IMR-90 (cell line): ENCODE data around the gene POLR3A. TPM values are rescaled to one million over a fixed set of nuclear protein-coding genes. Genes with fewer than 3 reads are reported as not detected.

Experiments used
- ATAC-seq: fragments of 200-7000 bp; cut with Tn5 transposase; 2 replicates; pipeline ENCODE4 v1.9.1; 2020; ENCODE audit warnings: low read depth, mild to moderate bottlenecking, moderate library complexity
- BruUV-seq: library from RNA; stranded (reverse); fragments of 400-500 nt; replicated peaks from 2 replicates; lab custom pipeline; 2021; lab: Mats Ljungman, UMichigan
- CTCF ChIA-PET: fragments of 300-600 bp; formaldehyde crosslinking; extraction: SDS; loops from one replicate; lab custom pipeline; 2021; ENCODE audit warnings: antibody characterized with exemption; lab: Yijun Ruan, JAX
- POLR2A ChIA-PET: fragments of 300-600 bp; sonication (Branson Sonifier 250); formaldehyde crosslinking; loops from one replicate; lab custom pipeline; 2022; ENCODE audit warnings: antibody characterized with exemption; ENCODE audit not compliant: unreplicated experiment; lab: Charles Lee
- DNase-seq: peaks from one replicate; pipeline ENCODE4 v3.0.0; 2013
- H2AFZ ChIP-seq: replicated peaks from 2 replicates; pipeline ENCODE3; 2013; ENCODE audit warnings: low read length, mild to moderate bottlenecking; ENCODE audit not compliant: poor library complexity
- H2AK5ac ChIP-seq: 2 replicates; pipeline ENCODE4 v1.6.1; 2013; ENCODE audit warnings: low read depth, low read length, inconsistent platforms
- H2AK9ac ChIP-seq: replicated peaks from 2 replicates; pipeline ENCODE3; 2013; ENCODE audit warnings: mild to moderate bottlenecking, low read depth, low read length, moderate library complexity; ENCODE audit not compliant: poor library complexity
- H2BK120ac ChIP-seq: 2 replicates; pipeline ENCODE4 v1.6.1; 2013; ENCODE audit warnings: low read depth, low read length, inconsistent platforms
- H2BK15ac ChIP-seq: 3 replicates; pipeline ENCODE4 v1.6.1; 2013; ENCODE audit warnings: low read depth, low read length, inconsistent platforms
- H2BK20ac ChIP-seq: 2 replicates; pipeline ENCODE4 v1.6.1; 2013; ENCODE audit warnings: low read depth, mild to moderate bottlenecking, inconsistent platforms, low read length, moderate library complexity
- H2BK5ac ChIP-seq: 2 replicates; pipeline ENCODE4 v1.6.1; 2013; ENCODE audit warnings: mild to moderate bottlenecking, low read depth, low read length, inconsistent platforms; ENCODE audit not compliant: poor library complexity, severe bottlenecking
- H3K14ac ChIP-seq: replicated peaks from 2 replicates; pipeline ENCODE4 v1.6.1; 2013; ENCODE audit warnings: low read depth, low read length, inconsistent platforms
- H3K18ac ChIP-seq: 2 replicates; pipeline ENCODE4 v1.6.1; 2013; ENCODE audit warnings: low read depth, low read length, control low read depth
- H3K23ac ChIP-seq: 2 replicates; pipeline ENCODE4 v1.6.1; 2013; ENCODE audit warnings: low read depth, low read length, inconsistent platforms
- H3K27ac ChIP-seq: 2 replicates; pipeline ENCODE4 v1.5.1; 2013; ENCODE audit warnings: mild to moderate bottlenecking, control low read depth, low read length; ENCODE audit not compliant: insufficient read depth
- H3K27me3 ChIP-seq: 2 replicates; pipeline ENCODE4 v1.6.1; 2013; ENCODE audit warnings: low read length; ENCODE audit not compliant: control insufficient read depth, insufficient read depth
- H3K36me3 ChIP-seq: 2 replicates; pipeline ENCODE4 v1.6.1; 2013; ENCODE audit warnings: low read length, mixed read lengths; ENCODE audit not compliant: control insufficient read depth, insufficient read depth
- H3K4ac ChIP-seq: 2 replicates; pipeline ENCODE4 v1.6.1; 2013; ENCODE audit warnings: low read depth, low read length, inconsistent platforms
- H3K4me1 ChIP-seq: 2 replicates; pipeline ENCODE4 v1.6.1; 2013; ENCODE audit warnings: low read length, mixed read lengths; ENCODE audit not compliant: control insufficient read depth, insufficient read depth
- H3K4me2 ChIP-seq: 2 replicates; pipeline ENCODE4 v1.6.1; 2013; ENCODE audit warnings: low read depth, mild to moderate bottlenecking, control low read depth, low read length, moderate library complexity
- H3K4me3 ChIP-seq: 2 replicates; pipeline ENCODE4 v1.5.1; 2013; ENCODE audit warnings: low read depth, mild to moderate bottlenecking, control low read depth, low read length, moderate library complexity; ENCODE audit not compliant: insufficient read depth
- H3K56ac ChIP-seq: 2 replicates; pipeline ENCODE4 v1.6.1; 2013; ENCODE audit warnings: low read length, inconsistent platforms; ENCODE audit not compliant: insufficient read depth; ENCODE audit errors: extremely low read depth
- H3K79me1 ChIP-seq, 2 experiments: 2 replicates each; pipeline ENCODE4 v1.6.1; 2013; ENCODE audit warnings: low read length in 2 of 2, inconsistent platforms in 1 of 2, low read depth in 1 of 2
- H3K9ac ChIP-seq: 2 replicates; pipeline ENCODE4 v1.6.1; 2013; ENCODE audit warnings: low read depth, low read length, control low read depth
- H3K9me1 ChIP-seq: 2 replicates; pipeline ENCODE4 v1.6.1; 2013; ENCODE audit warnings: low read length, inconsistent platforms; ENCODE audit not compliant: insufficient read depth
- H3K9me3 ChIP-seq: 2 replicates; pipeline ENCODE4 v1.6.1; 2013; ENCODE audit warnings: low read length; ENCODE audit not compliant: control insufficient read depth, insufficient read depth
- H4K20me1 ChIP-seq: 2 replicates; pipeline ENCODE4 v1.6.1; 2013; ENCODE audit warnings: low read length, inconsistent platforms; ENCODE audit not compliant: insufficient read depth
- H4K5ac ChIP-seq: 2 replicates; pipeline ENCODE4 v1.6.1; 2013; ENCODE audit warnings: mild to moderate bottlenecking, low read depth, low read length, control low read depth
- H4K8ac ChIP-seq, 2 experiments: 2 replicates each; pipeline ENCODE4 v1.6.1; 2013; ENCODE audit warnings: low read depth in 2 of 2, low read length in 2 of 2, control low read depth in 1 of 2, inconsistent platforms in 1 of 2
- H4K91ac ChIP-seq: 2 replicates; pipeline ENCODE4 v1.6.1; 2013; ENCODE audit warnings: low read depth, low read length, inconsistent platforms; ENCODE audit not compliant: insufficient read depth
- CTCF ChIP-seq: conservative IDR thresholded peaks from 2 replicates; pipeline ENCODE4 v1.5.1; 2012; ENCODE audit warnings: mild to moderate bottlenecking, low read depth, low read length, improper control_type of control experiment
- MAZ ChIP-seq: IDR thresholded peaks from 2 replicates; pipeline ENCODE4 v1.6.1; 2012; ENCODE audit warnings: low read depth, mild to moderate bottlenecking, low read length, improper control_type of control experiment, moderate library complexity, borderline replicate concordance
- POLR2A ChIP-seq: IDR thresholded peaks from 2 replicates; pipeline ENCODE4 v1.6.1; 2012; ENCODE audit warnings: mild to moderate bottlenecking, low read depth, low read length
- RCOR1 ChIP-seq: IDR thresholded peaks from 2 replicates; pipeline ENCODE4 v1.6.1; 2012; ENCODE audit warnings: mild to moderate bottlenecking, low read length, improper control_type of control experiment; ENCODE audit not compliant: insufficient replicate concordance
- SMC3 ChIP-seq: fragments of 150-350 bp; IDR thresholded peaks from 2 replicates; pipeline ENCODE4 v1.6.1; 2016; ENCODE audit warnings: low read depth, mild to moderate bottlenecking, antibody characterized with exemption, low read length, moderate library complexity
- WGBS, 2 experiments: methylation state at CpG; one replicate each; pipeline versions ENCODE4 v1.1.5 to v1.1.7; 2013; ENCODE audit warnings: missing lambda C conversion rate in 2 of 2; ENCODE audit not compliant: insufficient read length in 1 of 2; ENCODE audit errors: extremely low coverage in 2 of 2; 5-methylcytosine and 5-hydroxymethylcytosine counted together
- dilution Hi-C: fragments of 300-500 bp; cut with HindIII; formaldehyde crosslinking; loops from one replicate; pipeline ENCODE4 v1.14.3; 2018; ENCODE audit warnings: low sequenced_read_pairs; ENCODE audit not compliant: unreplicated experiment
- in situ Hi-C: fragments of 300-500 bp; cut with MboI; formaldehyde crosslinking; loops from 3 replicates; pipeline ENCODE4 v1.14.3; 2019; ENCODE audit warnings: low sequenced_read_pairs, inconsistent platforms, mixed read lengths
- intact Hi-C: fragments of 100-400 bp; cut with micrococcal nuclease; formaldehyde crosslinking; loops from 2 replicates; pipeline ENCODE4 v1.10.0; 2022
- polyA plus RNA-seq, 3 experiments: library from polyadenylated mRNA; depleted of rRNA; stranded (reverse); fragments of >200 nt; gene quantifications; 2 replicates each; pipeline ENCODE4 v1.2.3, GENCODE V29; 2012; ENCODE audit warnings: low replicate concordance in 1 of 3
- total RNA-seq: library from RNA; depleted of rRNA; stranded (reverse); fragments of >200 nt; gene quantifications from 2 replicates; pipeline ENCODE4 v1.2.3, GENCODE V29; 2012

POLR3A gene
- total and polyA plus RNA-seq, 2 of the 4 experiments (the other 2 are of a cell fraction) = 11.9 to 24.4 TPM

- peaks cover 26 to 57% of the 10 kb centered on the region in 2 experiments for H3K79me1 ChIP-seq
- H3K14ac ChIP-seq = no peak overlapping the region
- no peak overlapping the region for H3K56ac ChIP-seq
- no peak overlapping the region for H2BK5ac ChIP-seq
- DNase-seq (no peak), ATAC-seq (no peak)
- no peak overlapping the region for H3K4me3 ChIP-seq
- H3K4ac ChIP-seq = no peak overlapping the region
- ChIA-PET POLR2A (no interaction called here), CTCF (no interaction called here)
- dilution Hi-C loops (no loop called here), intact Hi-C loops (no loop called here), in situ Hi-C loops (no loop called here)
- H3K9me1 ChIP-seq = peaks cover 15% of the 10 kb centered on the region
- peak overlapping the region; percentile 92; the same call in 1 of the 2 replicates for H3K4me2 ChIP-seq
- H2BK120ac ChIP-seq = no peak overlapping the region
- peaks cover 57% of the 10 kb centered on the region for H4K20me1 ChIP-seq
- H2AFZ ChIP-seq = no peak overlapping the region
- no peak overlapping the region for H3K27ac ChIP-seq
- H3K4me1 ChIP-seq = peaks cover 2% of the 10 kb centered on the region; the same call in 1 of the 2 replicates
- no peak overlapping the region for H2BK20ac ChIP-seq
- H3K9me3 ChIP-seq = no peaks in the 10 kb centered on the region
- no peak overlapping the region for H2BK15ac ChIP-seq
- no peak overlapping the region for H3K23ac ChIP-seq
- H3K36me3 ChIP-seq = peaks cover 40% of the 10 kb centered on the region
- no peak overlapping the region for H3K9ac ChIP-seq
- no TSS peak for BruUV-seq
- no peak overlapping the region for H2AK9ac ChIP-seq
- H4K8ac ChIP-seq = no peak overlapping the region
- no peak overlapping the region for H4K91ac ChIP-seq
- no peak overlapping the region for H3K18ac ChIP-seq
- no peaks in the 10 kb centered on the region for H3K27me3 ChIP-seq
- H4K5ac ChIP-seq = no peak overlapping the region
- TF ChIP-seq SMC3 (no peak), MAZ (no peak), RCOR1 (no peak), CTCF (no peak), POLR2A (no peak)
- H2AK5ac ChIP-seq = no peak overlapping the region
- no CpG with 5 or more reads among the region's 5 CpGs for WGBS, 2 experiments
These were observed 6.1 kb upstream of the POLR3A start for GRCh38 chr10:78035437-78035836.
